Activated CD8-positive, alpha-beta T cell treated with anti-CD3 and anti-CD28 coated beads, Interleukin-2, amount 10 ng/mL, durations not matched to agents 7 days and 5 days (primary cell): ENCODE data around the gene SPOCK2. TPM values are rescaled to one million over a fixed set of nuclear protein-coding genes. Genes with fewer than 3 reads are reported as not detected.

ENCODE experiments used
- ATAC-seq: fragments of 150-1000 bp; cut with Tn5 transposase; one replicate; pipeline ENCODE4 v1.10.0; 2021; ENCODE audit warnings: moderate library complexity
- CTCF ChIA-PET: fragments of 350-600 bp; sonication (Branson Sonifier 250); formaldehyde crosslinking; loops from one replicate; lab custom pipeline; 2021; ENCODE audit warnings: antibody characterized with exemption; lab: Charles Lee
- POLR2A ChIA-PET: fragments of 350-600 bp; sonication (Branson Sonifier 250); formaldehyde crosslinking; loops from one replicate; lab custom pipeline; 2021; ENCODE audit warnings: antibody characterized with exemption; lab: Charles Lee
- DNase-seq: peaks from one replicate; pipeline ENCODE4 v3.0.0-alpha.2; 2020
- H3K27ac Mint-ChIP-seq: one replicate; pipeline ENCODE4 v1.8.0; 2021; ENCODE audit warnings: mild to moderate bottlenecking, mixed read lengths
- H3K27me3 Mint-ChIP-seq: one replicate; pipeline ENCODE4 v1.8.0; 2021; ENCODE audit warnings: low read depth, mixed read lengths
- H3K36me3 Mint-ChIP-seq: one replicate; pipeline ENCODE4 v1.8.0; 2021; ENCODE audit warnings: low read depth, mixed read lengths
- H3K4me1 Mint-ChIP-seq: one replicate; pipeline ENCODE4 v1.8.0; 2021; ENCODE audit warnings: low read depth, mixed read lengths
- H3K4me3 Mint-ChIP-seq: one replicate; pipeline ENCODE4 v1.8.0; 2021; ENCODE audit warnings: mild to moderate bottlenecking, mixed read lengths
- H3K9me3 Mint-ChIP-seq: one replicate; pipeline ENCODE4 v1.8.0; 2022; ENCODE audit warnings: mixed read lengths; ENCODE audit not compliant: insufficient read depth
- total RNA-seq, 2 experiments: library from RNA; stranded (reverse); gene quantifications; one replicate each; pipeline ENCODE4 v1.2.3, GENCODE V29; 2021

Gene SPOCK2
- total RNA-seq, 2 experiments from 2014 or later: 261 to 268 TPM

- ATAC-seq (no peak), DNase-seq (no peak)
- Mint-ChIP-seq H3K27ac (no peak overlapping the region), H3K4me1 (peaks cover 30% of the 10 kb centered on the region), H3K9me3 (no peaks in the 10 kb centered on the region), H3K27me3 (no peaks in the 10 kb centered on the region), H3K36me3 (peaks cover 43% of the 10 kb centered on the region), H3K4me3 (no peak overlapping the region)
- POLR2A ChIA-PET: no interaction called here
- CTCF ChIA-PET: interaction anchor here (1.2 kb wide), 1 partner anchor 49 kb away, joined by 3 read pairs; no protein-coding TSS in a partner anchor
These were observed 8.0 kb upstream of the SPOCK2 start for GRCh38 chr10:72096115-72097000.

- no peaks in the 10 kb centered on the region for H3K27me3 Mint-ChIP-seq
- H3K9me3 Mint-ChIP-seq: no peaks in the 10 kb centered on the region
- no peak overlapping the region for H3K27ac Mint-ChIP-seq
- POLR2A ChIA-PET: no interaction called here
- peaks cover 32% of the 10 kb centered on the region for H3K4me1 Mint-ChIP-seq
- DNase-seq: no peak
- CTCF ChIA-PET: interaction anchor here (0.8 kb wide), 1 partner anchor 46 kb away, joined by 3 read pairs; no protein-coding TSS in a partner anchor
- ATAC-seq: no peak
- no peak overlapping the region for H3K4me3 Mint-ChIP-seq
- H3K36me3 Mint-ChIP-seq: peaks cover 36% of the 10 kb centered on the region
These were observed 6.8 kb upstream of the SPOCK2 start for GRCh38 chr10:72095195-72095594.

GRCh38 chr10:72094574-72094973, 6.2 kb upstream of the SPOCK2 start:
- Mint-ChIP-seq H3K27ac (no peak overlapping the region), H3K36me3 (peaks cover 35% of the 10 kb centered on the region), H3K27me3 (no peaks in the 10 kb centered on the region), H3K9me3 (no peaks in the 10 kb centered on the region), H3K4me3 (no peak overlapping the region), H3K4me1 (peaks cover 38% of the 10 kb centered on the region)
- ChIA-PET CTCF (interaction anchor here (0.8 to 1.6 kb wide), 5 partner anchors 25 to 245 kb away, joined by 3 to 7 read pairs (median 4); no protein-coding TSS in a partner anchor), POLR2A (interaction anchor here (2.1 kb wide), 1 partner anchor 232 kb away, joined by 4 read pairs; no protein-coding TSS in a partner anchor)
- ATAC-seq (no peak), DNase-seq (no peak)

- H3K36me3 Mint-ChIP-seq: peaks cover 34% of the 10 kb centered on the region
- POLR2A ChIA-PET: interaction anchor here (2.1 kb wide), 1 partner anchor 233 kb away, joined by 4 read pairs; no protein-coding TSS in a partner anchor
- CTCF ChIA-PET: interaction anchor here (1.0 to 1.6 kb wide), 5 partner anchors 24 to 246 kb away, joined by 3 to 7 read pairs (median 4); no protein-coding TSS in a partner anchor
- peaks cover 47% of the 10 kb centered on the region for H3K4me1 Mint-ChIP-seq
- no peak overlapping the region for H3K4me3 Mint-ChIP-seq
- no peaks in the 10 kb centered on the region for H3K9me3 Mint-ChIP-seq
- no peak overlapping the region for H3K27ac Mint-ChIP-seq
- no peaks in the 10 kb centered on the region for H3K27me3 Mint-ChIP-seq
- ATAC-seq (no peak), DNase-seq (no peak)
These were observed 5.1 kb upstream of the SPOCK2 start for GRCh38 chr10:72093450-72093849.

- no peaks in the 10 kb centered on the region for H3K27me3 Mint-ChIP-seq
These were observed 4.6 kb upstream of the SPOCK2 start for GRCh38 chr10:72092987-72093386.

GRCh38 chr10:72092171-72092924, 4.0 kb upstream of the SPOCK2 start:
- ATAC-seq (no peak), DNase-seq (no peak)
- H3K27ac Mint-ChIP-seq: no peak overlapping the region
- no peaks in the 10 kb centered on the region for H3K9me3 Mint-ChIP-seq
- no peak overlapping the region for H3K4me3 Mint-ChIP-seq
- POLR2A ChIA-PET: interaction anchor here (1.1 to 2.1 kb wide), 2 partner anchors 126 to 234 kb away, joined by 3 to 4 read pairs; no protein-coding TSS in a partner anchor
- H3K36me3 Mint-ChIP-seq: peaks cover 34% of the 10 kb centered on the region
- CTCF ChIA-PET: interaction anchor here (0.9 kb wide), 1 partner anchor 44 kb away, joined by 3 read pairs; no protein-coding TSS in a partner anchor
- H3K4me1 Mint-ChIP-seq: peaks cover 47% of the 10 kb centered on the region
- no peaks in the 10 kb centered on the region for H3K27me3 Mint-ChIP-seq

More at GRCh38 chr10:72092987-72093386, 4.6 kb upstream of the SPOCK2 start:
- H3K27ac Mint-ChIP-seq: no peak overlapping the region
- ChIA-PET CTCF (interaction anchor here (0.9 to 1.5 kb wide), 3 partner anchors 35 to 244 kb away, joined by 3 to 4 read pairs (median 3); no protein-coding TSS in a partner anchor), POLR2A (interaction anchor here (1.1 to 2.1 kb wide), 2 partner anchors 126 to 234 kb away, joined by 3 to 4 read pairs; no protein-coding TSS in a partner anchor)
- peaks cover 47% of the 10 kb centered on the region for H3K4me1 Mint-ChIP-seq
- H3K4me3 Mint-ChIP-seq: no peak overlapping the region
- DNase-seq (no peak), ATAC-seq (no peak)
- H3K36me3 Mint-ChIP-seq: peaks cover 35% of the 10 kb centered on the region
- H3K9me3 Mint-ChIP-seq: no peaks in the 10 kb centered on the region

GRCh38 chr10:72090326-72090725, 2.0 kb upstream of the SPOCK2 start:
- DNase-seq: no peak
- Mint-ChIP-seq H3K9me3 (no peaks in the 10 kb centered on the region), H3K27me3 (no peaks in the 10 kb centered on the region), H3K36me3 (peaks cover 36% of the 10 kb centered on the region), H3K4me3 (peak overlapping the region; percentile 46), H3K27ac (peak overlapping the region; percentile 90), H3K4me1 (peaks cover 52% of the 10 kb centered on the region)
- CTCF ChIA-PET: interaction anchor here (1.0 to 3.1 kb wide), 8 partner anchors 9 to 247 kb away, joined by 3 to 14 read pairs (median 6); no protein-coding TSS in a partner anchor
- no peak for ATAC-seq
- POLR2A ChIA-PET: interaction anchor here (0.5 to 0.9 kb wide), 2 partner anchors 41 to 75 kb away, joined by 3 read pairs; no protein-coding TSS in a partner anchor

- ATAC-seq (no peak), DNase-seq (no peak)
- peak overlapping the region; percentile 46 for H3K4me3 Mint-ChIP-seq
- POLR2A ChIA-PET: interaction anchor here (0.9 to 3.5 kb wide), 8 partner anchors 11 to 245 kb away, joined by 3 to 51 read pairs (median 10); no protein-coding TSS in a partner anchor
- CTCF ChIA-PET: interaction anchor here (0.8 to 3.1 kb wide), 11 partner anchors 9 to 248 kb away, joined by 3 to 14 read pairs (median 5); no protein-coding TSS in a partner anchor
- H3K36me3 Mint-ChIP-seq: peaks cover 40% of the 10 kb centered on the region
- peak overlapping the region; percentile 90 for H3K27ac Mint-ChIP-seq
- peaks cover 55% of the 10 kb centered on the region for H3K4me1 Mint-ChIP-seq
- H3K27me3 Mint-ChIP-seq: no peaks in the 10 kb centered on the region
- H3K9me3 Mint-ChIP-seq: no peaks in the 10 kb centered on the region
These were observed 1.3 kb upstream of the SPOCK2 start for GRCh38 chr10:72089618-72090017.

GRCh38 chr10:72088889-72089575, 681 bp upstream of the SPOCK2 start:
- DNase-seq (peak; percentile 73), ATAC-seq (peak; percentile 54)
- CTCF ChIA-PET: interaction anchor here (0.7 to 3.1 kb wide), 12 partner anchors 10 to 251 kb away, joined by 3 to 14 read pairs (median 5); no protein-coding TSS in a partner anchor
- Mint-ChIP-seq H3K27me3 (no peaks in the 10 kb centered on the region), H3K4me1 (peaks cover 56% of the 10 kb centered on the region), H3K9me3 (no peaks in the 10 kb centered on the region), H3K36me3 (peaks cover 37% of the 10 kb centered on the region), H3K27ac (peak overlapping the region; percentile 99), H3K4me3 (peak overlapping the region; percentile 97)
- POLR2A ChIA-PET: interaction anchor here (0.8 to 3.5 kb wide), 14 partner anchors 8 to 261 kb away, joined by 3 to 51 read pairs (median 5); partner anchors contain the start of genes ANAPC16 and ASCC1

- Mint-ChIP-seq H3K27me3 (no peaks in the 10 kb centered on the region), H3K36me3 (peaks cover 45% of the 10 kb centered on the region), H3K9me3 (no peaks in the 10 kb centered on the region), H3K4me1 (peaks cover 63% of the 10 kb centered on the region), H3K27ac (peak overlapping the region; percentile 89), H3K4me3 (peak overlapping the region; percentile 97)
- POLR2A ChIA-PET: interaction anchor here (0.8 to 3.5 kb wide), 16 partner anchors 8 to 263 kb away, joined by 3 to 51 read pairs (median 4); partner anchors contain the start of genes ANAPC16, ASCC1 and DDIT4
- peak; percentile 55 for DNase-seq
- peak; percentile 40 for ATAC-seq
- CTCF ChIA-PET: interaction anchor here (0.9 to 3.1 kb wide), 5 partner anchors 8 to 252 kb away, joined by 3 to 14 read pairs (median 4); no protein-coding TSS in a partner anchor
These were observed 871 bp downstream of the SPOCK2 start for GRCh38 chr10:72087392-72087968.
